GM13977 (cell line): ENCODE measurements around the gene ADGRB2.
A peak's percentile ranks its signal among the peaks of the same experiment; 100 is the strongest.

Experiments
- DNase-seq: peaks from one replicate; pipeline ENCODE4 v3.0.0; 2012; ENCODE audit warnings: low spot score
- in situ Hi-C: fragments of 300-500 bp; cut with MboI; formaldehyde crosslinking; loops from one replicate; pipeline ENCODE4 v1.12.0; 2022; ENCODE audit warnings: low sequenced_read_pairs, low pct_unique_long_range_greater_than_20kb, mixed read lengths, inconsistent platforms; ENCODE audit not compliant: unreplicated experiment
- TF ChIP-seq, protein P1 (sequence below): IDR thresholded peaks from 2 replicates; pipeline ENCODE4 v1.5.1; 2012; ENCODE audit warnings: mild to moderate bottlenecking, control low read depth; ENCODE audit not compliant: insufficient read depth; ENCODE audit errors: extremely low read depth, missing control alignments

Gene ADGRB2

DNA sequence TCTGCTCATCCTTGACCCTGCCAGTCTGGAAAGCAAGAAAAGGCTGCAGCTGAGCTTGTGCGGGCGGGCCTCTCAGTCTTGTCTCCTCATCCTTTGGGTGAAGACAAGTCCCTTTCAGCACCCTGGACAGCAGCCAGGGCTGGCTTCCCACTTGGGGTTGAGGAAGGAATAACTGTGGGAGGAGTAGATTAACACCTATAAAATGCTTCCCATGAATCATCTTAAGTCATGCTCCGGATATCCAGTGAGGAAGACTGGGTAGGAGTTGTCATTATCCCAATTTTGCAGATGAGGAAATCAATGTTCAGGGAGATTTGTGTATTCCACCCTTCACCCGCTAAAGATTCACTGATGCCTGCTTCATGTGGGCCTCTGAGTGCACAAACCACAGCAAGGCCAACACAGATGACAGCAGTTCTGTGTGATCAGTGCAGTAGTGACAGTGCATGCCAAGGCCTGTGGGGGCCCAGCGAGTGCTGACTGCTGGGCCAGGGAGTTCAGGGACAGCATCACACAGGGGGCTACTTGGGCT is 40.2 kb downstream of the ADGRB2 start:
- in situ Hi-C loops = no loop called here
- DNase-seq = peak; percentile 74
- TF ChIP-seq, protein P1, sequence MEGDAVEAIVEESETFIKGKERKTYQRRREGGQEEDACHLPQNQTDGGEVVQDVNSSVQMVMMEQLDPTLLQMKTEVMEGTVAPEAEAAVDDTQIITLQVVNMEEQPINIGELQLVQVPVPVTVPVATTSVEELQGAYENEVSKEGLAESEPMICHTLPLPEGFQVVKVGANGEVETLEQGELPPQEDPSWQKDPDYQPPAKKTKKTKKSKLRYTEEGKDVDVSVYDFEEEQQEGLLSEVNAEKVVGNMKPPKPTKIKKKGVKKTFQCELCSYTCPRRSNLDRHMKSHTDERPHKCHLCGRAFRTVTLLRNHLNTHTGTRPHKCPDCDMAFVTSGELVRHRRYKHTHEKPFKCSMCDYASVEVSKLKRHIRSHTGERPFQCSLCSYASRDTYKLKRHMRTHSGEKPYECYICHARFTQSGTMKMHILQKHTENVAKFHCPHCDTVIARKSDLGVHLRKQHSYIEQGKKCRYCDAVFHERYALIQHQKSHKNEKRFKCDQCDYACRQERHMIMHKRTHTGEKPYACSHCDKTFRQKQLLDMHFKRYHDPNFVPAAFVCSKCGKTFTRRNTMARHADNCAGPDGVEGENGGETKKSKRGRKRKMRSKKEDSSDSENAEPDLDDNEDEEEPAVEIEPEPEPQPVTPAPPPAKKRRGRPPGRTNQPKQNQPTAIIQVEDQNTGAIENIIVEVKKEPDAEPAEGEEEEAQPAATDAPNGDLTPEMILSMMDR = no peak

- in situ Hi-C loops = loop anchor here (10.0 kb wide), 1 partner anchor 54 kb away; no protein-coding TSS in a partner anchor
- no peak for DNase-seq
- TF ChIP-seq, protein P1 = no peak
Observed at GRCh38 chr1:31718327-31718897, 45.7 kb downstream of the ADGRB2 start.

- TF ChIP-seq, protein P1 = no peak
- no peak for DNase-seq
- in situ Hi-C loops = loop anchor here (10.0 kb wide), 1 partner anchor 53 kb away; no protein-coding TSS in a partner anchor
Observed at GRCh38 chr1:31717341-31717740, 46.8 kb downstream of the ADGRB2 start.

GRCh38 chr1:31715873-31716220 is 48.3 kb downstream of the ADGRB2 start:
- DNase-seq = no peak
- in situ Hi-C loops = loop anchor here (10.0 kb wide), 1 partner anchor 51 kb away; no protein-coding TSS in a partner anchor
- TF ChIP-seq, protein P1 = no peak

DNA sequence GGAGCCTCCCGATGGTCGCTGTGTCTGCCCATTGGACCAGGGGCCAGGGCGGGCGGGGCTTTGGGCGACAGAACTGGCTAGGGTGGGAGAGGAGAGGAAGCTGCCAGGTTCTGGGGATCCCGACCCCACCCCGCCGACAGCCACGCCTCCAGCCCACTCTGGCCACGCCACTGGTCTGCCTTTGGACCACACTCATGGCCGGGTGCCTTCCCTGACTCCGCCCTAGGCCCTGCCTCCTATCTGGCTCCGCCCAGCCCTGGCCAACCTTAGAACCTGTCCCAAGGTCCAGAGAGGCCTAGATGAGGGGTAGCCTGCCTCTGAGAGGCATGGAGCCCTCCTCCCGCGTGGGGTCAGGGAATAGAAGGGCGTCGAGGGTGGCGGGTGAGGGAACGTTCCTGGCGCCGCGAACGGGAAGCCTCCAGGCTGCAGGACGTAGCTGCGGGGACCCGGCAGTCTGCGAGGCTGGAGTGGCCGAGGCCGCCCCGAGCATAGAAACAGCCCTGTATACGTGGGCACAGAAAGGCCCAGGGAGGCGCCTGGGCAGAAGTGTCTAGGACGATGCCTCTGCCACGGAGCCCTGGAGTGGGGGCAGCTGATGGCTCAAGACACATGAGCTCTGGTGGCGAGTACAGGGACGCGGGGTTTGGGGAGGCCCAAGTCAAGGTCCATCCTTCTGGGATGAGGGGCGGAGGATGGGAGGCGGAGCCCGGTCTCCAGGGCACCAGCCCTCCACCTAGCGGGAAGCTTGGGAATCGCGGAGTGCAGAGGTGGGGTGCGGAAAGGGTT is 48.9 kb downstream of the ADGRB2 start:
- in situ Hi-C loops = loop anchor here (10.0 kb wide), 1 partner anchor 50 kb away; no protein-coding TSS in a partner anchor
- DNase-seq = peak; percentile 80
- TF ChIP-seq, protein P1 = peak; percentile 70

DNA sequence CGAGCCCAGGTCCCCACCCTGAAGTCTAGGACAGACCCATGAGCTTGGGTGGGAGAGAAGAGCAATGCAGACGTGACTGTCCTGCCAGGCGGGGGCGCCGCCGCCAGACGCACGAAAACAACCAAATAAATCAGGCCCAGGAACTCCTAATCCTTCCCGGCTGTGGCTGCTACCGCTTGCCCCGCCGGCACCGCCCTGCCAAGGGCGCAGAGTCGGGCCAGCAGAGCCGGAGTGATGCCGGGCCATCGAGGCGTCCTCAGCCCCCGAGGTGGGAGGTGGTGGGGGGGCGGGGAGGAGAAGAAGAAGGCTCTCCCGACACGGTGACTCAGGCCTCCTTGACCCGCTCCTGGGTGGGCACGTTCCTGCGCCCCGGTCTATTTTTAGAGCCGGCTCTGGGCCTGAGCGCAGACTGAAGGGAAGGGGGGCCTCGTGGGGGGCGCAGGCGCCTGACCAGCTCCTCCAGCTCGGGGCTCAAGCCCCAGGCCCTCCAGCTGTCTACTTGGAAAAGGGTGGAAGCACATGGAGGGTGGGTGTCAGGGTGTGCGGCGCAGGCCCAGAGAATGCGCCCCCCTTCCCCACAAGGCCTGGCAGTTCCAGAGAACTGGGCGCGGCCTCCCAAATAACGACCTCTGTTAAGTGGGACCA is 49.6 kb downstream of the ADGRB2 start:
- in situ Hi-C loops = loop anchor here (10.0 kb wide), 1 partner anchor 50 kb away; no protein-coding TSS in a partner anchor
- DNase-seq = no peak
- TF ChIP-seq, protein P1 = peak; percentile 76
